Measurements from ENCODE around the gene TRPM6.

Gene TRPM6

GRCh38 chr9:74872619-74873233, 15.0 kb downstream of the TRPM6 start:
- Histone ChIP-seq H3K79me2 (ENCODE audit: insufficient read depth, low read length) (no peaks in the 10 kb centered on the region), H3K27me3 (ENCODE audit: low read length) (no peaks in the 10 kb centered on the region), H2AFZ (ENCODE audit: low read depth, low read length, severe bottlenecking) (no peak overlapping the region), H3K4me3 (ENCODE audit: insufficient read depth, low read length, poor library complexity, severe bottlenecking) (no peak overlapping the region), H3K9me3 (ENCODE audit: insufficient read depth, low read length) (no peaks in the 10 kb centered on the region), H3K36me3 (ENCODE audit: low read length) (no peaks in the 10 kb centered on the region), H3K9ac (ENCODE audit: low read length) (no peak overlapping the region), H3K27ac (ENCODE audit: low read depth, low read length) (no peak overlapping the region), H4K20me1 (ENCODE audit: low read depth, low read length) (no peaks in the 10 kb centered on the region), H3K4me2 (ENCODE audit: low read depth, low read length, poor library complexity, severe bottlenecking) (no peak overlapping the region), H3K9me2 (replicated peaks; ENCODE audit: insufficient read depth, low read length) (no peaks in the 10 kb centered on the region), H3F3A (ENCODE audit: insufficient read depth) (no peaks in the 10 kb centered on the region)
- no peak for TF ChIP-seq CTCF (IDR thresholded peaks at IDR 0.05; ENCODE audit: insufficient read depth, low read length, poor library complexity, severe bottlenecking)
- TF ChIP-seq EZH2phosphoT487 (conservative IDR thresholded peaks at IDR 0.05; ENCODE audit: low read length): no peak

- no peak overlapping the region for H2AFZ ChIP-seq (ENCODE audit: low read depth, low read length, severe bottlenecking)
- H3K9me3 ChIP-seq (ENCODE audit: insufficient read depth, low read length): no peaks in the 10 kb centered on the region
- TF ChIP-seq EZH2phosphoT487 (conservative IDR thresholded peaks at IDR 0.05; ENCODE audit: low read length) (no peak), CTCF (IDR thresholded peaks at IDR 0.05; ENCODE audit: insufficient read depth, low read length, poor library complexity, severe bottlenecking) (no peak)
- no peaks in the 10 kb centered on the region for H3F3A ChIP-seq (ENCODE audit: insufficient read depth)
- H3K9ac ChIP-seq (ENCODE audit: low read length): no peak overlapping the region
- no peaks in the 10 kb centered on the region for H3K27me3 ChIP-seq (ENCODE audit: low read length)
- H3K4me3 ChIP-seq (ENCODE audit: insufficient read depth, low read length, poor library complexity, severe bottlenecking): no peak overlapping the region
- H3K27ac ChIP-seq (ENCODE audit: low read depth, low read length): no peak overlapping the region
- H3K36me3 ChIP-seq (ENCODE audit: low read length): no peaks in the 10 kb centered on the region
- no peaks in the 10 kb centered on the region for H3K79me2 ChIP-seq (ENCODE audit: insufficient read depth, low read length)
- no peak overlapping the region for H3K4me2 ChIP-seq (ENCODE audit: low read depth, low read length, poor library complexity, severe bottlenecking)
- H3K9me2 ChIP-seq (replicated peaks; ENCODE audit: insufficient read depth, low read length): no peaks in the 10 kb centered on the region
- H4K20me1 ChIP-seq (ENCODE audit: low read depth, low read length): no peaks in the 10 kb centered on the region
Measured at GRCh38 chr9:74867483-74867882, 20.2 kb downstream of the TRPM6 start.

- no peak overlapping the region for H2AFZ ChIP-seq (ENCODE audit: low read depth, low read length, severe bottlenecking)
- H3K36me3 ChIP-seq (ENCODE audit: low read length): no peaks in the 10 kb centered on the region
- H3K9me3 ChIP-seq (ENCODE audit: insufficient read depth, low read length): no peaks in the 10 kb centered on the region
- H3K4me2 ChIP-seq (ENCODE audit: low read depth, low read length, poor library complexity, severe bottlenecking): no peak overlapping the region
- no peaks in the 10 kb centered on the region for H3K9me2 ChIP-seq (replicated peaks; ENCODE audit: insufficient read depth, low read length)
- no peak overlapping the region for H3K4me3 ChIP-seq (ENCODE audit: insufficient read depth, low read length, poor library complexity, severe bottlenecking)
- H4K20me1 ChIP-seq (ENCODE audit: low read depth, low read length): no peaks in the 10 kb centered on the region
- no peak overlapping the region for H3K27ac ChIP-seq (ENCODE audit: low read depth, low read length)
- no peaks in the 10 kb centered on the region for H3K79me2 ChIP-seq (ENCODE audit: insufficient read depth, low read length)
- no peak for TF ChIP-seq EZH2phosphoT487 (conservative IDR thresholded peaks at IDR 0.05; ENCODE audit: low read length)
- no peak for TF ChIP-seq CTCF (IDR thresholded peaks at IDR 0.05; ENCODE audit: insufficient read depth, low read length, poor library complexity, severe bottlenecking)
- H3F3A ChIP-seq (ENCODE audit: insufficient read depth): no peaks in the 10 kb centered on the region
- no peak overlapping the region for H3K9ac ChIP-seq (ENCODE audit: low read length)
- no peaks in the 10 kb centered on the region for H3K27me3 ChIP-seq (ENCODE audit: low read length)
Measured at GRCh38 chr9:74865177-74865576, 22.5 kb downstream of the TRPM6 start.

Measured in SU-DHL-6 (cell line).